H1 (cell line): ENCODE results near the gene SPACA4. TPM values are rescaled to one million over a fixed set of nuclear protein-coding genes. Genes with fewer than 3 reads are reported as not detected.

Experiments used
- BCL11A ChIP-seq, 2 experiments: IDR thresholded peaks; one replicate each; pipeline ENCODE4 v1.6.1; 2011; ENCODE audit warnings: low read depth in 2 of 2, low read length in 2 of 2, mild to moderate bottlenecking in 2 of 2
- CEBPB ChIP-seq: IDR thresholded peaks from 2 replicates; pipeline ENCODE4 v1.6.1; 2012; ENCODE audit warnings: low read depth, low read length
- EGR1 ChIP-seq: IDR thresholded peaks from 2 replicates; pipeline ENCODE4 v1.6.1; 2011; ENCODE audit warnings: low read depth, low read length, borderline replicate concordance
- TCF12 ChIP-seq: IDR thresholded peaks from 2 replicates; pipeline ENCODE4 v1.6.1; 2011; ENCODE audit warnings: low read depth, mild to moderate bottlenecking, low read length
- polyA plus RNA-seq, 7 experiments: library from polyadenylated mRNA; depleted of rRNA in 3 of 7; stranded (reverse) in 5 of 7; unstranded in 2 of 7; fragments of >200 nt in 5 of 7; fragments of 200-250 nt in 2 of 7; gene quantifications; 1 replicate in 5 of 7; 2 replicates in 1 of 7; 4 replicates in 1 of 7; pipeline versions ENCODE4 v1.2.1 to v1.2.3, GENCODE V29; 2011 to 2013; ENCODE audit warnings: missing spikeins in 2 of 7, mixed read lengths in 2 of 7
- total RNA-seq: library from RNA; stranded (reverse); fragmentation: NEBNext Ultra II Directional; extraction: Animal tissue kit (Norgen Biotek cat#: 25700); gene quantifications from 2 replicates; pipeline ENCODE4 v1.2.1, GENCODE V29; 2021
- TF ChIP-seq, protein P1 (sequence below): IDR thresholded peaks from 2 replicates; pipeline ENCODE4 v1.6.1; 2012; ENCODE audit warnings: inconsistent platforms

The SPACA4 gene
- total and polyA plus RNA-seq, 2 of the 8 experiments (the other 6 are each of a cell fraction or from before 2014, with no cell fraction given) = not detected

DNA sequence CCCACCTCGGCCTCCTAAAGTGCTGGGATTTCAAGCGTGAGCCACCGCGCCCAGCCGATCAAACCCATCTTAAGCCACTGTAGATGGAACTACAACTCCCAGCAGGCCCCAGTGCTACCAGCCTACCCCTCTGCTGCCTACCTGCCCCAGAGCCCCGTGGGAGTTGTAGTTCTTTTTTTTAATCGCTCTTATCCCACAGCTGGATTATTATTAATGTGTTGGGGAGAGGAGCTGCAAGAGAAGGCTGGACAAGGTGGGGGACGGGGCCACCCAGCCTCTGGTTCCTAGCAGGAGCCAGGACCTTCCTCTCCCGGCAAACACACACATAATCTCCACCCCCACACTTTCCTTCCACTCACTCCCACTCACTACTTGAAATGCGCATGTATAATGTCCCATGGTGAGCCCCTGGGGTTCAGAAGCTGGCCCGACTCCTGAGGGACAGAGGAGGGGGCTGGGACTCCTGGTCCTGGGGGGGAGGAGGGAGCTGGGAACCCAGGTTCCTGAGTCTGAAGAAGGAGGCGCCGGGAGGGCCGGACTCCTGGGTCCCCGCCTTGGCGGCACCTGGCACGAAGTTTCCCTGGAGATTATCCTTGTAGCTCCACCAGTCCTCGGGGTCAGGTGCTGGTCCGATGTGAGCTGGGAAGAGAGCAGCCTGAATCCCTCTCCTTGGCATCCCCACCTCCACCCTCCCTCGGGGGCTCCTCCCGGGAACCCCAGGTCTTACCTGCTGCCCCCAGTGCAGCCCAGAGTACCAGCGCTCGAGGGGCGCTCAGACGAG is 38.5 kb downstream of the SPACA4 start (continued):
- peak; percentile 65; the same call in 1 of the 2 replicates for TF ChIP-seq EGR1
- TF ChIP-seq, protein P1, sequence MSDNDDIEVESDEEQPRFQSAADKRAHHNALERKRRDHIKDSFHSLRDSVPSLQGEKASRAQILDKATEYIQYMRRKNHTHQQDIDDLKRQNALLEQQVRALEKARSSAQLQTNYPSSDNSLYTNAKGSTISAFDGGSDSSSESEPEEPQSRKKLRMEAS = no peak
- TF ChIP-seq TCF12 = no peak
- TF ChIP-seq BCL11A (IDR thresholded peaks at IDR 0.05; ENCODE audit: low read depth in 2 of 2, low read length in 2 of 2) = no peak
- no peak for TF ChIP-seq CEBPB
